GM12865 (cell line): ENCODE results near the gene ATG4B.
A peak's percentile ranks its signal among the peaks of the same experiment; 100 is the strongest.
"Not testable (repeated sequence)": the region's sequence is repeated elsewhere in the genome, so short reads cannot be mapped to it uniquely, and the experiment has no call there.

Experiments
- DNase-seq: peaks from one replicate; pipeline ENCODE4 v3.0.0; 2010; ENCODE audit warnings: low read depth
- H3K4me3 ChIP-seq: 2 replicates; pipeline ENCODE4 v1.5.1; 2011; ENCODE audit warnings: mild to moderate bottlenecking, low read depth, low read length, control low read depth
- TF ChIP-seq, protein P1 (sequence below): IDR thresholded peaks from 2 replicates; pipeline ENCODE4 v1.5.1; 2011; ENCODE audit warnings: low read length, control low read depth, low read depth, inconsistent platforms; ENCODE audit not compliant: insufficient read depth; ENCODE audit errors: missing control alignments

ATG4B gene

DNA sequence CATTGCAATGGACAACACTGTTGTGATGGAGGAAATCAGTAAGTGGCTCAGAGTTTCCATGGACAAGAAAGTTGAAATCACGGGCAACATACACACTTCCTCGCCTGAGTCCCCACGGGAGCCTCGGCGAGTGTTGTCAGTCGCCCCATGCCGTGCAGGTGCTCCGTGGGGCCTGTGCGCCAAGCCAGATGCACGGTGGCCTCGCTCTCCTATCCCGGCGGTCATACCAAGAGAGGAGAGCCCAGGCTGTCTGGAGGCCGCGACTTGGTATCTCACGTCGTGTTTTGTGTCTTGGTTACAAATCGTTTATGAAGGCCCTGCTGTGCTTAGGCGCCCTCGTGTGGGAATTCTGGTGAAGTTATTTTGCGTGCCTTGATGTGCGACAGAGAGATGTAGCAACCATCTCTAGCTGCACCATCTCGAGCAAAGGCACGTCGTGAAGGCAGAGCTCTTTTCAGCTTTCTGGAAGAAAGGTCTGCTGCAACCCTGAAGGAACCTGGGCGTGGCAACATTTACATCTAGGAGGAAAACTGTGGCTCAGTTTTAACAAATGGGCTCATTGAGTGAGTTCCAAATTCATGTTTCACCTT, 21.8 kb downstream of the ATG4B start:
- TF ChIP-seq, protein P1, sequence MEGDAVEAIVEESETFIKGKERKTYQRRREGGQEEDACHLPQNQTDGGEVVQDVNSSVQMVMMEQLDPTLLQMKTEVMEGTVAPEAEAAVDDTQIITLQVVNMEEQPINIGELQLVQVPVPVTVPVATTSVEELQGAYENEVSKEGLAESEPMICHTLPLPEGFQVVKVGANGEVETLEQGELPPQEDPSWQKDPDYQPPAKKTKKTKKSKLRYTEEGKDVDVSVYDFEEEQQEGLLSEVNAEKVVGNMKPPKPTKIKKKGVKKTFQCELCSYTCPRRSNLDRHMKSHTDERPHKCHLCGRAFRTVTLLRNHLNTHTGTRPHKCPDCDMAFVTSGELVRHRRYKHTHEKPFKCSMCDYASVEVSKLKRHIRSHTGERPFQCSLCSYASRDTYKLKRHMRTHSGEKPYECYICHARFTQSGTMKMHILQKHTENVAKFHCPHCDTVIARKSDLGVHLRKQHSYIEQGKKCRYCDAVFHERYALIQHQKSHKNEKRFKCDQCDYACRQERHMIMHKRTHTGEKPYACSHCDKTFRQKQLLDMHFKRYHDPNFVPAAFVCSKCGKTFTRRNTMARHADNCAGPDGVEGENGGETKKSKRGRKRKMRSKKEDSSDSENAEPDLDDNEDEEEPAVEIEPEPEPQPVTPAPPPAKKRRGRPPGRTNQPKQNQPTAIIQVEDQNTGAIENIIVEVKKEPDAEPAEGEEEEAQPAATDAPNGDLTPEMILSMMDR, result no peak
- no peak overlapping the region for H3K4me3 ChIP-seq
- peak; percentile 57 for DNase-seq

DNA sequence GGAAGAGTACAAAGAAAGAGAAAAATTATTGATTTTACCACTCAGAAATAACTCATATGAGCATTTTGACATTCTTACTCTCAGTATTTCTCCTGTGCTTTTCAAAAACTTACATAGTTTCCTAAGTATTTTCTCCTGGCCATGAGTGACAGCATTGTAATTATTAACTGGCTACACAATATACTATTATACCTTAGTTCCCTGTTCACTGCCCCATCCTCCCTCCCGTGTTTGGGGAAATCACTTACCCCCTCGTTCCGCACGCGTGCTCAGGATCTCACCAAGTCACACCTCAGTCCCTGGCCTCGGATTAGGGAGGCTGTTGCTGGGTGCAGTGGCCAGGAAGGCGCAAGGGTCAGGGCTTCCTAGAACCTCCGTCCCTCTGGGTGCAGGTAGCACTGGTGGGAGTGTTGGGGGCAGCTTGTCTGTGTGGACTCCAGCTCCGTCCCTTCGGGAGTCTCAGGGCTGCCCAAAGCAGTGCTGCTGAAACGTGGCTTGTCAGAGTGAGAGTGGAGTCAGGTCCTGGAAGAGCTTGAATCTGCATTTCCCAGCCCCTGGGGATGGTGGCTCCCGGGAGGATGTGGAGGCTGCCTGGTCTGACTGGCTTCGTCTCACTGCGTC, 23.2 kb downstream of the ATG4B start:
- no peak overlapping the region for H3K4me3 ChIP-seq
- TF ChIP-seq, protein P1, result no peak
- no peak for DNase-seq

DNA sequence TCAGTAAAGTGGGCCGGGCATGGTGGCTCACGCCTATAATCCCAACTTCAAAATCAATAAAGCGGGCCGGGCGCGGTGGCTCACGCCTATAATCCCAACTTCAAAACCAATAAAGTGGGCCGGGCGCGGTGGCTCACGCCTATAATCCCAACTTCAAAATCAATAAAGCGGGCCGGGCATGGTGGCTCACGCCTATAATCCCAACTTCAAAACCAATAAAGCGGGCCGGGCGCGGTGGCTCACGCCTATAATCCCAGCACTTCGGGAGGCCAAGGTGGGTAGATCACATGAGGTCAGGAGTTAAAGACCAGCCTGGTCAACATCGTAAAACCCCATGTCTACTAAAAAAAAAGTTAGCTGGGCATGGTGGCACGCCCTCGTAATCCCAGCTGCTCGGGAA, 25.2 kb downstream of the ATG4B start:
- not testable (repeated sequence) for H3K4me3 ChIP-seq, DNase-seq

DNA sequence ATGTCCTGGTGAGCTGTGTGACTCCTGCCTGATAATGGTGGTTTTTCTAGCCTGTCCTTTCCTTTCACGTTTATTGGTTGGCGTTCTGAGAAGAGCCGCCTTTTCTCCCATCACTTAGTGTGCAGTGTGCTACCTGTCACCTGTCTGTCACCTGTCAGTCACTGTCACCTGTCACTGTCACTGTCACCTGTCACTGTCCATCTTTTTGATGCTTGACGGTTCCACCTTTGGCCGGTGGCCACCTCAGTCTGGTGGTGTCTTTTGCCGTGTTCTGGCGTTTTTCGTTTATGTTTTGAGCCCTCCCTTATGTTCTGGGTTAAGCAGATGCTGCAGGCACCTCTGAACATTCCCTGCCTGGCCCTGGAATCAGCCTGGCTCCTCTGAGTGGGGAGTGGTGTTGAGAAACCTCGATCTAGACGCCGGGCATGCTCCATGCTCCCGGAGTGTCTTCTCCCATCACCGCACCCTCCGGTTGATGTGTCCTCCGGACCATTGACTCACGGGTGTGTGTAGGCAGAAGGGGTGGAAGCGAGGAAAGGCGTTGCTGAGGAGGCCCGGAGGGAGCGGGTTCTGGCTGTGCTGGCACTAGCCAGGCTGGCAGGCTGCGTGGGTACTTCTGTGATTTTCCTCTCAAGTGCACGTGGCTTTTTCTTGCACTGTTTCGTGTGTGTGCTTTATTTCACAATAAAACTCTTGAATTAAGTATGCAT, 28.4 kb downstream of the ATG4B start:
- H3K4me3 ChIP-seq, result no peak overlapping the region
- DNase-seq, result no peak
- TF ChIP-seq, protein P1, result no peak

DNA sequence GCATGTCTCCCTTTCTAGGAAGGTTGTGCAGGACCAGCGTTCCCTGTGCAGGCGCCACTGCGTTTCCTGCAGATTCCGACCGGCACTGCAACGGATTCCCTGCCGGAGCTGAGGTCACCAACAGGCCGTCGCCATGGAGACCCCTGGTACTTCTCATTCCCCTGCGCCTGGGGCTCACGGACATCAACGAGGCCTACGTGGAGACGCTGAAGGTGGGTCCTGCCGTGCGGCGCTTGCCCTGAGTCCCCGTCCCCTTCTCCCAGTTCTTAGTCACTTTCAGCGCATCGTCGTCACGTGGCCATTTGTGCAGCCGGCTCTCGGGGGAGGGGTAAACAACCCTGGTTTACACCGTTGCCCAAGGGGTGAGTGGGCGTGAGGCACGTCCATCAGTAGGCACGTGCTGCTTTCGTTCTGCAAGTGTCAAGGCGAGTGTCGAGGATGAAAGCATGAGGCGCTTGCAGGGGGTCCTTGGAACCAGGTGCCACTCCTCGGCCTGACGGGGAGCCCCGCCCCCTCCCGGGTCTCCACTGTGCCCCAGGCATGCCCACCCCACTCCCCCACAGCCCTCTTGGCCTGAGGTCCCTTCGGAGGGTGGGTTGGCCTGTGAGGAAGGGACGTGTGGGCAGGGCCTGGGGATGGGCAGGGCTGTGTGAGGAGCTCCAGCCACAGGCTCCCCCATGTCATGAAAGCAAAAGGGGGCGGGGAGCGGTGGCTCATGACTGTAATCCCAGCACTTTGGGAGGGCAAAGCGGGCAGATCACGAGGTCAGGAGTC, 29.3 kb downstream of the ATG4B start:
- no peak overlapping the region for H3K4me3 ChIP-seq
- DNase-seq, result no peak
- TF ChIP-seq, protein P1, result no peak

DNA sequence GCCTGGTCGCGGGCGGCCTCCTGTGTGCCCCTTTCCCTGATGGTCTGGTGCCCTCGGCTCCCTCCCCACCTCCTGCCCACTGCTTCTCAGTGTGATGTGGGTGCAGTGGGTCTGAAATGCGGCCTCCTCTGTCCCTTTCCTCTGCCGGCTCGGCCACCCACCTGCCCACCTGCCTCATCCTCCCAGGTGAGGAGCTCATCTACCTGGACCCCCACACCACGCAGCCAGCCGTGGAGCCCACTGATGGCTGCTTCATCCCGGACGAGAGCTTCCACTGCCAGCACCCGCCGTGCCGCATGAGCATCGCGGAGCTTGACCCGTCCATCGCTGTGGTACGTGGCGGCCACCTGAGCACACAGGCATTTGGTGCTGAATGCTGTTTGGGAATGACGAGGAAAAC, 30.9 kb downstream of the ATG4B start:
- TF ChIP-seq, protein P1, result no peak
- no peak overlapping the region for H3K4me3 ChIP-seq

DNA sequence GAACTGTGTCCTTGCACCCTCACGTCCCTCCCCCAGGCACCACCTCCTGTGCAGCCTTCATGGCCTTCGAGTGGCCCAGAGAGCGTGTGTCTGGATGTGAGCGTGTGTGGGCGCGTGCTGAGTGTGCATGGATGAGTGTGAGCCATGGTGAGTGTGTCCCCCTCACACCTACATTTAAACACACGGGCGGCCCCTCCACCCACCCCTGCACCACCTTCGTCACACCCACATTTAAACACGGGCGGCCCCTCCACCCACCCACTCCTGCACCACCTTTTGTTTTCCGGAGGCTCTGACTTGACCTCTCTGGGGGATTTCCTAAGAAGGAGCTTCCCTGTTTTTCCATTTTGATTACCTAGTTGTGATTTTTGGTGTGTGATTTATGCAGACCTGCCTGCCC, 31.3 kb downstream of the ATG4B start:
- no peak overlapping the region for H3K4me3 ChIP-seq
- DNase-seq, result no peak
- TF ChIP-seq, protein P1, result no peak

More for the DNA sequence above, 30.9 kb downstream of the ATG4B start:
- DNase-seq, result no peak
